GM18511 (cell line): Measurements from ENCODE around the gene SLC2A5.
"Not testable (repeated sequence)": the region's sequence is repeated elsewhere in the genome, so short reads cannot be mapped to it uniquely, and the experiment has no call there.

Source experiments
- ATAC-seq: cut with Tn5 transposase; IDR thresholded peaks from one replicate; pipeline ENCODE4 v1.9.1; 2021; ENCODE audit warnings: mild to moderate bottlenecking, moderate library complexity; ENCODE audit not compliant: unreplicated experiment

SLC2A5 gene

GRCh38 chr1:9037476-9038337 lies 31.7 kb downstream of the SLC2A5 start:
- no peak for ATAC-seq

GRCh38 chr1:9035226-9035625 lies 34.2 kb downstream of the SLC2A5 start:
- ATAC-seq = no peak

DNA sequence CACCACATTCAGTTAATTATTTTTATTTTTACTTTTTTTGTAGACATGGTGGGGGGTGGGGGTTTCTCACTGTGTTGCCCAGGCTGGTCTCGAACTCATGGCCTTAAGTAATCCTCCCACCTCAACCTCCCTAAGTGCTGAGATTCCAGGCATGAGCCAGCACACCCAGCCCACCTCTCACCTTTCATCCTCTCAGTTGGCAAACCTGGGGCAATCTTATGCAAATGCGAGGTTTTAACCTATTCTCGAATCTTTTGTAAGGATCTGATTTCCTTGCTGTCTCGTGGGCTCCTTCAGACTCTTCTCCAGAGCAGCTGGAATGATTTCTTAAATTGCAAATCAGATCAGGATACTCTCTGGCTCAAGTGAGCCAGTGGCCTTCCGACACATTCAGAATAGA lies 36.1 kb downstream of the SLC2A5 start:
- no peak for ATAC-seq

DNA sequence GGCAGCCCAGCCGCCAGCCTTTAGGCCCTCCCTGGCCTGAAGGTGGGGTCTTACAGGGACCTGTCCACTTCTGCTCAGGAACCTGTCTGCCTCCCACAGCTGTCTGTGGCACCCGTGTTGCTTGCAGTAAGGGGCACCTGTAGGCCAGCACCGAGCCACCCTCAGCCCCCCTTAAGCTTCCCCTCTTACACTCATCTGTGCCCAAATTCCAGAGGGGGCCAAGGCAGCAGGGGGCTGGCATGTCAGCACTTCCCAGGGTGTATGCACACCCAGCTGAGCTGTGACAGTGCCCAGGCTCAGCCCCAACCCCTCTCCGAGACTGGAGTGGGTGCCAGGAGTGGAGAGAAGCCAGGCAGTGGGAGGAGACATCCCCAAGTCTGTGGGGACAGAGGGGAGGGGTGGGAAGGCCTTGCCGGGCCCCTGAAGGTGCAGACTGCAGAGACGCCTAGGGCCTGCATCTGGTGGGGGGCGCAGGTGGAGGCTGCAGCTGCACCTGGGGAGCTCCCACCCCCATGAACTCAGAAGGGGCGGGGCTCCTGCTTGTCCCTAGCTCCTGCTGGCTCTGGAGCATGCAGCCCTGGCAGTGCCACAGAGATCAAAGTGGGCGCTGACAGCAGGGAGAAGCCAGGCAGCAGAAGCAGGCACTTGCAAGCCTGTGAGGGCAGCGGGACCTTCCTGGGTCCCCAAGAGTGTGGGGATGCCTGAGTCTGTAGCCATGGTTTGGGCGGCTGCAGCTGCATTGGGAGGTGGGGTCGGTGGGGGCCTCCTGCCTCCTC lies 37.8 kb downstream of the SLC2A5 start:
- no peak for ATAC-seq

- not testable (repeated sequence) for ATAC-seq
These were observed 38.4 kb downstream of the SLC2A5 start for GRCh38 chr1:9031077-9031476.

- ATAC-seq = no peak
These were observed 40.3 kb downstream of the SLC2A5 start for GRCh38 chr1:9028921-9029705.

- ATAC-seq = no peak
These were observed 42.1 kb downstream of the SLC2A5 start for GRCh38 chr1:9027307-9027706.

- ATAC-seq = no peak
These were observed 44.0 kb downstream of the SLC2A5 start for GRCh38 chr1:9025449-9025848.

DNA sequence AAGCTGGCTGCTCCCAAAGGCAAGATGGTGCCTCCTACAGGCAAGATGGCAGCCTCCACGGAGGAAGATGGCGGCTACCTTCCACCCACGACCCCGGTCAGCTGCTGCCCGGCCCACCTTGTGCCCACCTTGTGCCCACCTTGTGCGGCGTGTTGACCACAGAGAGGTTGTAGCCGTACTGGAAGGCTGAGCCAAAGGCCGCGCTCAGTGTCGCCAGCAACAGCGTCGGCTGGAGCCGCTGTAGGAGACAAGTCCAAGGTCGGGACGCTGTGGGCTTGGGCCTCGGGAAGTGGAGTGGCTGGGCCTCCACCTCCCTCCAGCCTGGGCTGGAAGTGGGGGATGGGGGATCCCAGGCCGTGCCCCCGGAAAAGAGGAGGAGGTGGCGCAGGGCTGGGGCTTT lies 44.6 kb downstream of the SLC2A5 start:
- ATAC-seq = no peak

- ATAC-seq = no peak
These were observed 46.7 kb downstream of the SLC2A5 start for GRCh38 chr1:9022773-9023172.

DNA sequence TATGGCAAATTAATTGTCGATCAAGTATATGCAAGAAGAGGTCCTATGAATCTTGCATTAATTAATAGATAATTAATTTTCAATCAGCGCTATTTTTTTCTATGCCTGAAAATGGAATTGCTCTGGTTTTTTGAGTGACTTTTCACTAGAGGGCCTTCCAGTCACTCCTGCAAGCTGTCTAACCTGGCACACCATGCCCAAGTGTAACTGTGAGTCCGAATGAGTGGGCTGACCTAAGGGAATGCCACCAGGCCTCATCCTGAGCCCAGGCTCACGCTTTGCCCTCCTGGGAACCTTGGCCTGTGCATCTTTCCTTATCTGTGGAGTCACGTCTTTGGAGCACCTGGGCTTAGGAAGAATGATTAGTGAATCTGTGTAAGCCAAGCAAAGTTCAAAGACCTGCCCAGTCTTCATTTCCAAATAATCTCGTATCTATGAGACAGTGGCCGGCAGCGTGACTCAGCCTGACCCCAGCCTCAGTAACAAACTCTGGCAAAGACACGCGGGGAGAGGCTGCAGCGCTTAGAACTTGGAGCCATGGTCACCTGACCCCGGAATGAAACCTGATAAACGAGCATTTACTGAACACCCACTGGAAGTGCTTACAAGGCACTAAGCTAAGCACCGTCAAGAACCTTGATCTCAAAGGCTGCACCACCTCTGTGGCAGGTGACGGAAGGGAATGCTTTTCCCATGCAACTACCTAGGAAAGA lies 47.3 kb downstream of the SLC2A5 start:
- not testable (repeated sequence) for ATAC-seq

GRCh38 chr1:9020305-9020704 lies 49.1 kb downstream of the SLC2A5 start:
- ATAC-seq = no peak

- ATAC-seq = no peak
These were observed 49.5 kb downstream of the SLC2A5 start for GRCh38 chr1:9019896-9020295.

- ATAC-seq = no peak
These were observed 51.1 kb downstream of the SLC2A5 start for GRCh38 chr1:9018333-9018732.

DNA sequence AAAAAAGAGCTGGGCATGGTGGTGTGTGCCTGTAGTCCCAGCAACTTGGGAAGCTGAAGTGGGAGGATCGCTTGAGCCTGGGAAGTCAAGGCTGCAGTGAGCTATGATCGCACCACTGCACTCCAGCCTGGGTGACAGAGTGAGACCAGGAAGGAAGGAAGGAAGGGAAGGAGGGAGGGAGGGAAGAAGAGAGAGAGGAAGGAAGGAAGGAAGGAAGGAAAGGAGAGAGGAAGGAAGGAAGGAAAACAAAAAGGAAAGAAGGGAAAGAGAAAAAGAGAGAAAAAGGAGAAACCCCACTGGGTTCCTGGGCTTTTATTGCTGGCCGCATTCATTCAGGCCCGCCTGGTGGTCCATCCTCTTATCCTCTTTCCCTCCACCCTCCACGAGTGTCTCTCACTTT lies 53.0 kb downstream of the SLC2A5 start:
- no peak for ATAC-seq

DNA sequence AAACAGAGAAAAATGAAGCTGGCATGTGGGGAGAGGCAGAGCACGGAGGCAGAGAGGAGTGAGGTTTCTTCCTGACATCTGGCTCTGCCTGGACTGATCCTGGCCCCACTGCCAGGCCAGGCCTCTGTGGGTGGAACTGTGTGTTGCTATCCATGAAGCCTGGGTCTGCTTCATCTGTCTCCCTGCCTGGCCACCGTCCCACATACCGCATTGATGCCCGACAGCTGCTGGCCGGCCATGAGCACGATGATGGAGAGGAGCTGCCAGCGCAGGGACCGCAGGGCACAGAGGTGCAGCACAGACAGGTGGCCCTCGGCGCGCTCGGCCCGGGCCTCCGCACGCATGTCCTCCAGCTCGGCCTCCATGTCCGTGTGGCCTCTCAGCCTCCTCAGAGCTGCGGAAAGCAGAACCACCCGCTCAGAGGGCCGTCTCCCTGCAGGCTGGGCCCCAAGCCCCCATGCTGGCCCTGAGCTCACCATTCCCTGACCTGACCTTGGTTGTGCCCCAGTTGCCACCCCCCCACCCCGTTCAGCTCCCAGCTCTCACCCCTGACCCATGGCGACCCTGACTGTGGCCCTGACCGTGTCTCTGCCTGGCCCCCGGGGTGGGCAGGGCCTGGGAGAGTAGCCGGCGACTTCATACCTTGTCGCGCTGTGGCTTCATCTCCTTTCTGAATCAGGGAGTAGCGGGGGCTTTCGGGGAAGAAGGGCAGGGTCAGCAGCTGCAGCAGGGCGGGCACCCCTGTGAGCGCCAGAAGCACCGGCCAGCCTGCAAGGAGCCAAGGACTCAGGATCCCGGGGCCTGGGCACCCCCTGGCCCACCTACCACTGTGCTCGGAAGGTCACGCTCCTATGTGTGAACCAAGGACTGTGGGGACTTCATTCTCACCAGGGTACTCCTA lies 54.7 kb downstream of the SLC2A5 start:
- ATAC-seq = no peak

GRCh38 chr1:9013819-9014218 lies 55.6 kb downstream of the SLC2A5 start:
- no peak for ATAC-seq

- ATAC-seq = no peak
These were observed 58.6 kb downstream of the SLC2A5 start for GRCh38 chr1:9010781-9011323.
